ENCODE results near the gene CTTNBP2NL.

The CTTNBP2NL gene

DNA sequence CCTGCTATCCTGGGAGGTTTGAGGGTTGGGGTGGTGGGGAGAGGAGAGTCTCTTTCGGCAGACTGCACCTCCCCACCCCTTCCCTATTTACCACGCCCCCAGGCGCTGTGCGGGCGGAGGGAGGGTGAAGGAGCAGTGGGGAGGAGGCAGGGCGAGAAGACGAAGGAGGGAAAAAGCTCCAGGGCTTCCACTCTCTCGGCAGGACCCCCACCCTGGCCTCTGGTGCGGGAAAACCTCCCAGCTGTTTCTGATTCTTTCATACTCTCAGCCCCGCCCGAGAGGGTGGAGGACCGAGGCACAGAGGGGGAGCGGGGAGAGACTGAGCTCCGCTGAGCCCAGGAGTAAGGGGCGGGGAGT is 111.9 kb downstream of the CTTNBP2NL start:
- H3K9me3 ChIP-seq (ENCODE audit: insufficient read depth, low read depth, low read length) = peaks cover 3% of the 10 kb centered on the region
- no peak overlapping the region for H2BK120ac ChIP-seq (ENCODE audit: insufficient read depth, low read length, poor library complexity)
- no peak overlapping the region for H3K4me3 ChIP-seq (ENCODE audit: low read depth, low read length)
- H2AFZ ChIP-seq (ENCODE audit: insufficient read depth, low read length, poor library complexity) = no peak overlapping the region
- H4K8ac ChIP-seq (ENCODE audit: low read depth, low read length) = no peak overlapping the region
- no peak overlapping the region for H2AK5ac ChIP-seq (ENCODE audit: low read length)
- no peaks in the 10 kb centered on the region for H3K79me2 ChIP-seq (ENCODE audit: control insufficient read depth, insufficient read depth, low read length, poor library complexity)
- DNase-seq = peak in 1 of 2 donors; percentile 26
- no peak overlapping the region for H2BK5ac ChIP-seq (ENCODE audit: low read depth, low read length, poor library complexity)
- H3K36me3 ChIP-seq (ENCODE audit: control insufficient read depth in 1 of 2, insufficient read depth in 2 of 2, low read length in 2 of 2) = no peaks in the 10 kb centered on the region
- no peak overlapping the region for H3K18ac ChIP-seq (ENCODE audit: low read length)
- peak overlapping the region; percentile 65 for H3K4me2 ChIP-seq (ENCODE audit: low read length)
- no peak overlapping the region for H2BK12ac ChIP-seq (ENCODE audit: low read length)
- no peak overlapping the region for H3K4ac ChIP-seq (ENCODE audit: low read depth, low read length)
- no peaks in the 10 kb centered on the region for H3K79me1 ChIP-seq (ENCODE audit: low read length)
- H3K23ac ChIP-seq (ENCODE audit: low read length) = no peak overlapping the region
- H3K14ac ChIP-seq (ENCODE audit: low read length) = no peak overlapping the region
- H4K12ac ChIP-seq (ENCODE audit: low read depth, low read length) = no peak overlapping the region
- H3K9ac ChIP-seq (ENCODE audit: low read length) = no peak overlapping the region
- peaks cover 3 to 18% of the 10 kb centered on the region in 2 experiments for H3K4me1 ChIP-seq (ENCODE audit: control insufficient read depth in 1 of 2, insufficient read depth in 2 of 2, low read length in 2 of 2)
- no peak overlapping the region for H4K91ac ChIP-seq (ENCODE audit: low read depth, low read length)
- no CpG with 5 or more reads among the region's 15 CpGs for WGBS (ENCODE audit: extremely low coverage, insufficient coverage, insufficient read length)
- H3K27ac ChIP-seq (ENCODE audit: low read depth, low read length) = no peak overlapping the region
- peaks cover 47% of the 10 kb centered on the region for H3K27me3 ChIP-seq (ENCODE audit: insufficient read depth, low read length)

- H3K14ac ChIP-seq (ENCODE audit: low read length) = no peak within 1 kb of the TSS
- no peak within 1 kb of the TSS for H3K9ac ChIP-seq (ENCODE audit: low read length)
- H3K27ac ChIP-seq (ENCODE audit: low read depth, low read length) = no peak within 1 kb of the TSS
- H3K4ac ChIP-seq (ENCODE audit: low read depth, low read length) = no peak within 1 kb of the TSS
- H3K36me3 ChIP-seq (ENCODE audit: control insufficient read depth in 1 of 2, insufficient read depth in 2 of 2, low read length in 2 of 2) = no peaks in the 10 kb centered on the region
- no peaks in the 10 kb centered on the region for H3K79me1 ChIP-seq (ENCODE audit: low read length)
- WGBS (ENCODE audit: extremely low coverage, insufficient coverage, insufficient read length) = no CpG with 5 or more reads among the region's 69 CpGs
- no peak within 1 kb of the TSS for H2AK5ac ChIP-seq (ENCODE audit: low read length)
- H3K4me2 ChIP-seq (ENCODE audit: low read length) = peak within 1 kb of the TSS; percentile 65
- no peak within 1 kb of the TSS for H4K8ac ChIP-seq (ENCODE audit: low read depth, low read length)
- H2BK5ac ChIP-seq (ENCODE audit: low read depth, low read length, poor library complexity) = no peak within 1 kb of the TSS
- H3K4me3 ChIP-seq (ENCODE audit: low read depth, low read length) = peak within 1 kb of the TSS; percentile 70
- H3K9me3 ChIP-seq (ENCODE audit: insufficient read depth, low read depth, low read length) = peaks cover 3% of the 10 kb centered on the region
- H4K12ac ChIP-seq (ENCODE audit: low read depth, low read length) = no peak within 1 kb of the TSS
- H4K91ac ChIP-seq (ENCODE audit: low read depth, low read length) = no peak within 1 kb of the TSS
- peak in 1 of 2 donors; percentile 50 for DNase-seq
- no peaks in the 10 kb centered on the region for H3K79me2 ChIP-seq (ENCODE audit: control insufficient read depth, insufficient read depth, low read length, poor library complexity)
- peaks cover 47% of the 10 kb centered on the region for H3K27me3 ChIP-seq (ENCODE audit: insufficient read depth, low read length)
- no peak within 1 kb of the TSS for H3K23ac ChIP-seq (ENCODE audit: low read length)
- H2BK120ac ChIP-seq (ENCODE audit: insufficient read depth, low read length, poor library complexity) = no peak within 1 kb of the TSS
- H3K18ac ChIP-seq (ENCODE audit: low read length) = no peak within 1 kb of the TSS
- peak within 1 kb of the TSS; percentile 19 for H2AFZ ChIP-seq (ENCODE audit: insufficient read depth, low read length, poor library complexity)
- H3K4me1 ChIP-seq (ENCODE audit: control insufficient read depth in 1 of 2, insufficient read depth in 2 of 2, low read length in 2 of 2) = peaks cover 3 to 18% of the 10 kb centered on the region in 2 experiments
- no peak within 1 kb of the TSS for H2BK12ac ChIP-seq (ENCODE audit: low read length)
Measured at GRCh38 chr1:112508278-112509004, 112.4 kb downstream of the CTTNBP2NL start, which contains the start of gene WNT2B. Gene WNT2B (plus strand): TSS chr1:112508965. CDS start chr1:112509263, 298 bp downstream.

- no peak overlapping the region for H4K12ac ChIP-seq (ENCODE audit: low read depth, low read length)
- H3K18ac ChIP-seq (ENCODE audit: low read length) = no peak overlapping the region
- H2BK5ac ChIP-seq (ENCODE audit: low read depth, low read length, poor library complexity) = no peak overlapping the region
- H2BK12ac ChIP-seq (ENCODE audit: low read length) = no peak overlapping the region
- DNase-seq = peak in 1 of 2 donors; percentile 29
- peak overlapping the region; percentile 19 for H2AFZ ChIP-seq (ENCODE audit: insufficient read depth, low read length, poor library complexity)
- WGBS (ENCODE audit: extremely low coverage, insufficient coverage, insufficient read length) = no CpG with 5 or more reads among the region's 66 CpGs
- H4K8ac ChIP-seq (ENCODE audit: low read depth, low read length) = no peak overlapping the region
- H3K79me2 ChIP-seq (ENCODE audit: control insufficient read depth, insufficient read depth, low read length, poor library complexity) = no peaks in the 10 kb centered on the region
- H3K4ac ChIP-seq (ENCODE audit: low read depth, low read length) = no peak overlapping the region
- H3K9me3 ChIP-seq (ENCODE audit: insufficient read depth, low read depth, low read length) = peaks cover 3% of the 10 kb centered on the region
- no peak overlapping the region for H3K14ac ChIP-seq (ENCODE audit: low read length)
- peak overlapping the region; percentile 70 for H3K4me3 ChIP-seq (ENCODE audit: low read depth, low read length)
- no peaks in the 10 kb centered on the region for H3K79me1 ChIP-seq (ENCODE audit: low read length)
- H3K23ac ChIP-seq (ENCODE audit: low read length) = no peak overlapping the region
- no peak overlapping the region for H4K91ac ChIP-seq (ENCODE audit: low read depth, low read length)
- no peak overlapping the region for H3K9ac ChIP-seq (ENCODE audit: low read length)
- H3K4me2 ChIP-seq (ENCODE audit: low read length) = peak overlapping the region; percentile 65
- H2BK120ac ChIP-seq (ENCODE audit: insufficient read depth, low read length, poor library complexity) = no peak overlapping the region
- no peak overlapping the region for H2AK5ac ChIP-seq (ENCODE audit: low read length)
- no peak overlapping the region for H3K27ac ChIP-seq (ENCODE audit: low read depth, low read length)
- H3K4me1 ChIP-seq (ENCODE audit: control insufficient read depth in 1 of 2, insufficient read depth in 2 of 2, low read length in 2 of 2) = peaks cover 3 to 18% of the 10 kb centered on the region in 2 experiments
- H3K36me3 ChIP-seq (ENCODE audit: control insufficient read depth in 1 of 2, insufficient read depth in 2 of 2, low read length in 2 of 2) = no peaks in the 10 kb centered on the region
- H3K27me3 ChIP-seq (ENCODE audit: insufficient read depth, low read length) = peaks cover 42% of the 10 kb centered on the region
Measured at GRCh38 chr1:112509005-112509659, 113.1 kb downstream of the CTTNBP2NL start.

- Histone ChIP-seq H2AK5ac (ENCODE audit: low read length) (no peak overlapping the region), H3K9me3 (ENCODE audit: insufficient read depth, low read depth, low read length) (peaks cover 3% of the 10 kb centered on the region), H2AFZ (ENCODE audit: insufficient read depth, low read length, poor library complexity) (no peak overlapping the region), H3K4me3 (ENCODE audit: low read depth, low read length) (no peak overlapping the region), H3K27ac (ENCODE audit: low read depth, low read length) (no peak overlapping the region), H3K18ac (ENCODE audit: low read length) (no peak overlapping the region), H3K79me1 (ENCODE audit: low read length) (no peaks in the 10 kb centered on the region), H2BK5ac (ENCODE audit: low read depth, low read length, poor library complexity) (no peak overlapping the region), H4K91ac (ENCODE audit: low read depth, low read length) (no peak overlapping the region), H4K8ac (ENCODE audit: low read depth, low read length) (no peak overlapping the region), H3K27me3 (ENCODE audit: insufficient read depth, low read length) (peaks cover 40% of the 10 kb centered on the region), H3K36me3 (ENCODE audit: control insufficient read depth in 1 of 2, insufficient read depth in 2 of 2, low read length in 2 of 2) (no peaks in the 10 kb centered on the region), H3K4me1 (ENCODE audit: control insufficient read depth in 1 of 2, insufficient read depth in 2 of 2, low read length in 2 of 2) (peaks cover 3 to 18% of the 10 kb centered on the region in 2 experiments), H3K9ac (ENCODE audit: low read length) (no peak overlapping the region), H4K12ac (ENCODE audit: low read depth, low read length) (no peak overlapping the region), H2BK120ac (ENCODE audit: insufficient read depth, low read length, poor library complexity) (no peak overlapping the region), H2BK12ac (ENCODE audit: low read length) (no peak overlapping the region), H3K14ac (ENCODE audit: low read length) (no peak overlapping the region), H3K79me2 (ENCODE audit: control insufficient read depth, insufficient read depth, low read length, poor library complexity) (no peaks in the 10 kb centered on the region), H3K23ac (ENCODE audit: low read length) (no peak overlapping the region), H3K4ac (ENCODE audit: low read depth, low read length) (no peak overlapping the region), H3K4me2 (ENCODE audit: low read length) (peak overlapping the region; percentile 65)
- no CpG with 5 or more reads among the region's 16 CpGs for WGBS (ENCODE audit: extremely low coverage, insufficient coverage, insufficient read length)
- no peak for DNase-seq
Measured at GRCh38 chr1:112509660-112510178, 113.7 kb downstream of the CTTNBP2NL start.

Measured in trophoblast cell (in vitro differentiated cells and primary cell).